AG20443 (cell line): ENCODE measurements around the gene ZNF428.
A peak's percentile ranks its signal among the peaks of the same experiment; 100 is the strongest.
"Not testable (repeated sequence)": the region's sequence is repeated elsewhere in the genome, so short reads cannot be mapped to it uniquely, and the experiment has no call there.

Source experiments
- DNase-seq: peaks from one replicate; pipeline ENCODE4 v3.0.0; 2012; ENCODE audit warnings: low spot score, mixed read lengths

The ZNF428 gene

DNA sequence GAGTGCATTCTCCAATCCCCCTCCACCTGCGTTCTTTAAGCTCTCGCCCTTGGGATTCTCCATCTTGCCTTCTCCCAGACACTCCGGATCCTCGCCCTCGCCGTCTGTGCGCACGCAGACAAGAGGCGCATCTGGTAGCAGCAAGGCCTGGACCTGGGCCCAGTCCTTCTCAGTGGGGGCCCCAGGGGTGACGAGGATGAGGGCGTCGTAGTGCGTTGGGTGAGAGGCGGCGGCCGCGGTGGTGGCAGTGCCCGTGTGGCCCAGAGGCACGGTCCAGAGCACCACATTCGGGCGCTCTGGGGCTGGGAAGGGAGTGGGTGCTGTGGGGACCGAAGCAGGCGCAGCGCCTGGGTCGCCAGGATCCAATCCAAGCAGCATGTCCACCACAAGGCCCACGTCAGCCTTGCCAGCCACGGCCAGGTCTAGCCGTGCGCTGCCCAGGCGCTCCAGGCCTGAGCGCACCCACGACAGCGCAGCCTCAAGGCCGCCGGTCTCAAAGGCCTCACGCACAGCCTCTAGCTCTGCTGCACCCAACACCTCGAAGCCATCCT, 26.6 kb downstream of the ZNF428 start:
- DNase-seq, result no peak

DNA sequence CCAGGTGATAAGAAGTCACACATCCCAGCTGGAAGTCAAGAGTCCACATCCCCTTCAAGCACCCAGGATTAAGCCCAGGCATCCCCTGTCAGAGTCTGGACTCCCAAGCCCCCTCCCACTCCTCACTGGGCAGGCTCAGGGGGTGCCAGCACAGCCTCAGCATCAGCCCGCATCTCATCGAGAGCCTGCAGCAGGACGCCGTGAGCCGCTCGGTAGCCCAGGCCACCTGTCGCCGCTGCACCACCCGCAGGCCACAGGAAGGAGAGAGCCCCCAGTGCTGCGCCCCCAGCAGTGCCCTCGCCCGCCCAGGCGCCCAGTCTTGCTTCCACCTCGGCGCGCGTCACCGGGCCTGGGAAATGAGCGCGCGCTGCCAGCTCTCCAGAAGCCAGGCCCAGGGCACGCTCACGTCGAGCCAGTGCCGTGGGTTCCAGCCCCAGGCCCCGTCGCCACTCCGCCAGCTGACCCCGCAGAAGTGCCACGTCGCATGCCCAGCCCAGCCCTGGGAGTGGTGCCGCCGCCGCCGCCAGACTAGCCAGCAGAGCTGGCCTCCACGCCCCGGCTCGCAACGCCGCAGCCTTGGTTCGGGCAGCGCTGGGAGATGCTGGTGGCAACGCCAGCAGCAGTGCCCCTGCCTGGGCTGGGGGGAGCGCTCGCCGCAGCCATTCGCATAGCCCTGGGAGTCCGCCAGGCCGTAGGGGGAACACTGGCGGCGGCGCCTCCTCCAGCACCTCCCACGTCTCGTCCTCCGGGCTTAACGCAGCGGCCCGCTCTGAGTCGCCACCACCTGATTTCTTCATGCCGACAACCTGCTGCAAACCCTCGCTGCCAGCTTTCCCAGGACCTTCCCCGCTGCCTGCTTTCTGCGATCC, 27.3 kb downstream of the ZNF428 start:
- no peak for DNase-seq

DNA sequence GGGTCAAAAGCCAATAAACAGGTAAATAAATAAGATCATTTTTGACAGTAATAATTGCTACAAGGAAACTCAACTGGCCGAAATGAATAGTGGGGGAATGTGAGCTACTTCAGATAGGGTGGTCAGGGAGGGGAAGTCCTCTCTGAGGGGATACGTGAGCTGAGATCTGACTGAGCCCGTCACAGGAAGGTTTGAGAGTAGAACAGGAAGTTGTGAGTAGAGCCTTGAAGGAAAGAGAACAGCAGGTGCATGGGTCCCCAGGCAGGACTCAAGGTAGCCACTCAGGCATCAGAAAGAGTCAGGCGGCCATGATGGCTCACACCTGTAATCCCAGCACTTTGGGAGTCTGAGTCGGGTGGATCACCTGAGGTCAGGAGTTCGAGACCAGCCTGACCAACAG, 29.8 kb downstream of the ZNF428 start:
- no peak for DNase-seq

DNA sequence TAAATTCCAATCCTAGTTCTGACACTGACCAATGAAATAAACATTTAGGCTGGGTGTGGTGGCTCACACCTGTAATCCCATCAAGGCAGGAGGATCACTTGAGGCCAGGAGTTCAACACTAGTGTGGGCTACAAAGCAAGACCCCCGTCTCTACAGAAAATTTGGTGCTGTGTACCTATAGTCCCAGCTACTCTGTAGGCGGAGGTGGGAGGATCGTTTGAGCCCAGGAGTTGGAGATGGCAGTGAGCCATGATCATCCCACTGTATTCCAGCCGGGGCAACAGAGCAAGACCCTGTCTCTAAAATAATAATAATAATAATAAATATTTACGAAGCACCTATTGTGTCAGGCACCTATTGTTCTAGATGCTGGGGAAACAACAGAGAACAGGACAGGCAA, 30.2 kb downstream of the ZNF428 start:
- no peak for DNase-seq

DNA sequence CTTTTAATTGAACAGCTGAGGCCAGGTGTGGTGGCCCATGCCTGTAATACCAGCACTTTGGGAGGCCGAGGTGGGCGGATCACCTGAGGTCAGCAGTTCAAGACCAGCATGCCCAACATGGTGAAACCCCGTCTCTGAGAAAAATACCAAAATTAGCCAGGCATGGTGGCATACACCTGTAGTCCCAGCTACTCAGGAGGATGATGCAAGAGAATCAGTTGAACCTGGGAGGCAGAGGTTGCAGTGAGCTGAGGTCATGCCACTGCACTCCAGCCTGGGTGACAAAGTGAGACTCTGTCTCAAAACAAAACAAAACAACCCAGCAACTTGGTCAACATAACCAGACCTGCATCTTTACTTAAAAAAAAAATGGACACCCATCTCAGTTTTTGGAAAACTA, 32.4 kb downstream of the ZNF428 start:
- not testable (repeated sequence) for DNase-seq

DNA sequence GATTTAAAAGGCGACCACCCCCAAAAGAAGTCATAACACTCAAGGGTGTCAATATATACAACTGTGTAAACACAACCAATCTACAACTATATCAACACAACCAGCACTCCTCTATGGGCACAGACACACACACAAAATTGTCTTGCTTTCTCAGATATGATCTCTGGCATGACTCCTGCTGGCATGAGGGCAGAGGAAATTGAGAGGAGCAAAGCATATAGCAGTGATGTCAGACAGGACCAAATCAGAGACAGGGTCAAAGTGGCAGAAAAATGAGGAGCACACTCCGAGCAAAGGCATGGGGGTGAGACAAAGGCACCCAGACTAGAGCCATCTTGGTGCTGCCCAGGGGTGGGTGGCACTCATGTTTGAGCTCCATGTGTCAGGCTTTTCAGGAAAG, 33.1 kb downstream of the ZNF428 start:
- DNase-seq, result no peak

DNA sequence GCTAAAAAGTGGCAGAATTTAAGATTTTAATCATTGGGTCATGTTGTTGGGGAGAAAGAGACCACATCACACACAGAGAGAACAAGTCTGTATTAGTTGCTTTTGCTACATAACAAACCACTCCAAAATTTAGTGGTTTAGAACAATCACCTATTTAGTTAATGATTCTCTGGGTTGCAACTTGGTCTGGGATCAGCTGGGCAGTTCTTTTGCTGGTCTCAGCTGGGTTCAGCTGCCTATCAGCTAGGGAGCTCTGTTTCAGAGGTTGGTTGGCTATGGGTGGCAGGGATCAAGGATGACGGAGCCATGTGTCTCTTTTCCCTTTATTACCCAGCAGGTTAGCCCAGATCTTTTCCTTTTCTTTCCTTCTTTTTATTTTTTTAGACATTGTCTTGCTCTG, 34.9 kb downstream of the ZNF428 start:
- no peak for DNase-seq

DNA sequence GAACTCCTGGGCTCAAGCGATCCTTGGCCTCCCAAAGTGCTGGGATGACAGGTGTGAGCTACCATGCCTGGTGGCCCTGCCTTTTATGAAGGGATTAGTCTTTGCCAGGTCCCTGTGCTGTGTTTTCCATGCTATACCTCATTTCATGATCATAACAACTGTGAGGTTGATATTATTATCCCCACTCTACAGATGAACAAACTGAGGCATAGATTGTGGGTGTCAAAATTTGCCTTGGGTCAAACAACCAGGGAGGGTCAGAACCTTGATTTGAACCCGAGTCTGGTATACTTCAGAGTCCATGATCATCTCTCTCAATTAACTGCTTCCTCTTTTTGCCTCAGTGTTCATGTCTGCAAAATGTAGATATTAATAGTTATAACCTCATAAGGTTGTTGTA, 36.9 kb downstream of the ZNF428 start:
- no peak for DNase-seq

DNA sequence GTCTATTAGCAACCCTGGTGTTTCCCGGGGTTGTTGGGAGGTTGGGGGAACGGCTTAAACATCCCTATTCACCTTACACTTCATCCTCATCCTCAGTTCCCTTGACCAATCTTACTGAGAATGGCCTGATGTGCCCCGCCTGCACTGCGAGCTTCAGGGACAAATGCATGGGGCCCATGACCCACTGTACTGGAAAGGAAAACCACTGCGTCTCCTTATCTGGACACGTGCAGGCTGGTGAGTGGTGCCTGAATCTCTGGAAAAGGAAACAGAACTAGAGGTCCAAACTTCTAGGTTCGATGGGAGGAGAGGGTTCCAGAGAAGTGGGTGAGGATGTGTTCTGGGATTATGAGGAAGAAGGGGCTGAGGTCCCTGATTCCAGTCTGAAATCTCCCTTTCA, 38.0 kb downstream of the ZNF428 start:
- no peak for DNase-seq

DNA sequence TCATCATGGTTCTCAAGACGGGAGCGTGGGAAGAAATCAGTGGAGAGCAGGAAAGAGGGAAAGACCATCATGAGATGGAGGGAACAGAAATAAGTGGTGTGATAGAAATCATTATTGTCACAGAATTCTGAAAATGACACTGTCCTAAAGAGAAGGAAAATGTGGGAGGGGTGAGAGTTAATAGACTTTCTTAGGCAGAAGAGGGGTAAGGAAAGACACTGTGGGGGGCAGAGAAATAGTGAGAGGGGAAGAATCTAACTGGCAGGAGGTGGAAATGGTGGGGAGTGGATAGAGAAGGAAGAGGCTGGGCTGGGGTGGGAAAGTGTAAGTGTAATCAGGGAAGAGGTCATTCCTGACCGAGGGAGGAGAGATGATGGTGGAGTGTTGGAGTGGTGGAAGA, 40.6 kb downstream of the ZNF428 start:
- DNase-seq, result no peak

DNA sequence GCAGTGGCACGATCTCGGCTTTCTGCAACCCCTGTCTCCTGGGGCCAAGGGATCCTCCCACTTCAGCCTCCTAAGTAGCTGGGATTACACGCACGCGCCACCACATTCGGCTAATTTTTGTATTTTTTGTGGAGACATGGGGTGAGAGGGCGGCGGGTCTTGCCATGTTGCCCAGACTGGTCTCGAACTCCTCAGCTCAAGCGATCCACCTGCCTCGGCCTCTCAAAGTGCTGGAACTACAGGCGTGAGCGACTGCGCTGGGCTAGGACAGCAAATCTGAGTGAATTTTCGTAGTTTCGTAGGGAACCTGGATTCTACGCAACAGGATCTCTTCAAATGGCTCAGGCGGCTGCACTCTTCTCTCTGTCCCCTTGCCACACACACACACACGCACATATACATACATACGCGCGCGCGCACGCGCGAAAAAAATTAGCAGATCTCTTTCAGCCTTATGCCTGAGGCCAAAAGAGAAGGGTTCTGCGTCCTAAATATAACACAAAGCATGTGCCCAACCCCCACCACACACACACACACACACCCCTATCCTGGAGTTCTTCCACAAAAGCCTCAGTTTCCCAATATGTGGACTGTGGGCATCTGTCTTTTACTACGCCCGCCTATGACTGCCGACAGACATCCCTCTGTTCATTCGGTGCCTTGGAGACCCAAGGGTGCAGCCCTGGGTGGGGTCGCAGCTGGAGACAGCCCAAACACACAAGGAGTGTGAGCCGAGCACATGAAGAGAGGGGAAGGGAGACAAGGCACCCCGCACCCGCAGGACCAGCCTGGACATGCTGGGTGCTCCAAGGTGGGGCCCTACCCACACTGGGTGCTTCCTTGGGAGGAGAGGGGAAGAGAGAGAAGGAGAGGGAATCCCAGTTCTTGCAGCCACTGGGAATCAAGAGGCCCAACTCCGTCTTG, 43.2 kb downstream of the ZNF428 start:
- no peak for DNase-seq

DNA sequence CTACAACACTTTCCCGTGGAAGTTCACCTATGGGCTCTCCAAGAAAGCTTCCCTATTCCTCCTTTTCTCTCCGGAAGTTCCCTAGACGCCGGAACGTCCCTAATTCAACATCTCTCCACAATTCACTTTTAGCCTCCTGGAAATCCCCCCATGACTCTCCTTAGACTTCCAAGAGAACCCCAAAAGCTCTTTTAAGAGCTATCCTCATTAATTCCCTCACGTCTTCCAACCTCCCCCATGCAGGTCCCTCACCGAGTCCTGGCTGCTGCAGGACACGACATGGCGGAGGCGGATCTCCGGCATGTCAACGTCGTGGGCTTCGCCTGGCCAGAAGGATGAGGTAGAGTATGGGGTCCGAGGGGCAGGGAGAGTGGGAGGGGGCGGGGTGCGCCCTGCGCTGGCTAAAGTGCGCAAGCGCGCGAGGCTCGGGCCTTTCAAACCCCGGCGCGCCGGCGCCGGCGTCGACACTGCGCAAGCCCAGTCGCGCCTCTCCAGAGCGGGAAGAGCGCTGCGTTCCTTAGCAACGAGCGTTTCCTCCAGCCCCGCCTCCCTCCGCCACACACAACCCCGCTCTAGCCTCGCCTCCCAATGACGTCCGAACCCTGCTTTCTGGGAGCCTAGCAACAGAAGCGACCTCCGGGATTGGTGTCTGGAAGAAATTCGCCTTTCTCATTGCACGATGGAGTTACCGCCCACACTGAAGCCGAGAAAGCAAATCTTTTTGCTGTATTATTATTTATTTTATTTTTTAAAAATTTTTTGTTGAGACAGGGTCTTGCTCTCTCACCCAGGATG, 44.1 kb downstream of the ZNF428 start, which contains the start of the genes PINLYP and XRCC1:
PINLYP (plus strand) TSS at position 646 of the 795 bp plus-strand sequence. CDS start 1,391 bp downstream, outside the sequence.
XRCC1 (minus strand) TSS at position 372 of the 795 bp plus-strand sequence; CDS start at position 303, 69 bp downstream.
- DNase-seq, result peak; percentile 99

DNA sequence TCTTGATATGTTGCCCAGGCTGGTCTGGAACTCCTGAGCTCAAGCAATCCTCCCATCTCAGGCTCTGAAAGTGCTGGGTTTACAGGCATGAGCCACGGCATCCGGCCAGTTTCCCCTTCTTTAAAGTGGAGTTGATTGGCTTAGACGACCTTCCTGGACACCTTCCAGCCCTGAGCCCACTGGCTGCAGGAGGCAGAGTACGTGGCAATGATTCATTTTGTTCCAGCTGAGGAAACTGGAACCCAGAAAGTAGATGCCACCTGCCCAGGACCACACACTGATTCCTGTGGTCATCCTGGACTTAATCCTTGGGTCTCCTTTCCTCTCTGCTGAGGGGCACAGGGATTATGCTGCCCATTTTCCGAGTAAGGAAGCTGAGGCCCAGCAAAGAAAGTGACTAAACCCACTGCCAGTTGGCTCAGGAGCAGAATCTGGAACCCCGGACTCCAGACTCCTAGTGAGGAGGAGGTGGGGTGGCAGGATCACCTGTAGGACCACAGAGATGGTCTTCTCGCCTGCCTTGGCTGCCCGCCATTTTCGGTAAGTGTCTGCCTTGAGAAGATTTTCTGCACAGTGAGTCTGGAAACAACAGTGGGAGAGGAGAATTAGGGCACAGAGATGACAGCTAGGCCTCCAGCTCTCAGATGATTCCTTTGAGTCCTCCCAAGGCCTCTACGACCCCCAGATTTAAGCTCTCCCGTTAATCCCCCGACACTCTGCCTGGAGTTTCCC, 44.8 kb downstream of the ZNF428 start:
- no peak for DNase-seq

DNA sequence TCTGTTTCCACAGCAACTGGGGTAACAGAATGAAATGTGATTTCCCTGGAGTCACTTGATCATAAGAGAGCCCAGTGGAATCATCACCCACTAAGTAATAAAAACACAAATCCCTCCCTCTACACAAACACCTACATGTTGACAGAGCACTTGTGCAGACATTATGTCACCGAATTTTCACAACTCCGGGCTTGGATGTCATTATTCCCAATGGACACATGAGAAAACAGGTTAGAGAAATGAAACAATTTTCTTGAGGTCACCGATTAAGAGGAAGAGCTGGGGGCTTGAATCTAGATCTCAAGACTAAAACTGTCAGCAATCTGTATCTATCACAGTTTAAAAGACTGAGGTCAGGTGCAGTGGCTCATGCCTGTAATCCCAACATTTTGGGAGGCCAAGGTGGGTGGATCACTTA, 47.2 kb downstream of the ZNF428 start:
- no peak for DNase-seq

DNA sequence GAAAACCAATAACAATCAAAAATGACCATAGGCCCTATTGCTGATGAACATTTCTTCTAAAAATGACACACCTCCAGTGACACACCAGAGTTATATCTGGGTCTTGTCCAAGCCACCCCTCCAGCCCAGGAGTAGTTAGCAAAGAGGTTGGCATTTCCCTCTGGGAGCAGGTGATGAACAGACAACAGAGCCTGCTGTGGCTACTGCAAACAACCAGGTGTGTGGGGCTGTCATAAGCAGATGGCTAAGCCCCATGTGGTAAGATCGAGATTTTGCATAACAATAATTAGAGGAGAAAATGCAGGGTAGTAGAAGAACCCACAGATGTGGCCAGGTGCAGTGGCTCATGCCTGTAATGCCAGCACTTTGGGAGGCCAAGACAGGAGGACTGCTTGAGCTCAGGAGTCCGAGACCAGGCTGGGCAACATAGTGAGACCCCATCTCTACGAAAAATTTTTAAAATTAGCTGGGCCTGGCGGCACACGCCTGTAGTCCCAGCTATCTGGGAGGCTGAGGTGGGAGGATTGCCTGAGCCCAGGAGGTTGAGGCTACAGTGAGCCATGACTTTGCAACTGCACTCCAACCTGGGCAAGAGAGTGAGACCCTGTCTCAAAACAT, 49.1 kb downstream of the ZNF428 start:
- DNase-seq, result no peak

DNA sequence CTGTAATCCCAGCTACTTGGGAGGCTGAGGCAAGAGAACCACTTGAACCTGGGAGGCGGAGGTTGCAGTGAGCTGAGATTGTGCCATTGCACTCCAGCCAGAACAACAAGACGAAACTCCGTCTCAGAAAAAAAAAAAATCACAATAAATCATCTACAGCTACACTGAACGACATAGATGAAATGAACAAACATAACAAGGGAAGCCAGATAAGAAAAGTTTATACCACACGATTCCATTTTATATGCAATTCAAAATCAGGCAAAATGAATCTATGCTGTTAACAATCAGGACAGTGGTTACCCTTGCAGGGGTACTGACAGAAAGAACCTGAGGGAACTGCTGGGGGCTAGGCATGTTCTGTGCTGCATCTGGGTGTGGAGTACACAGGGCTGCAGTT, 49.8 kb downstream of the ZNF428 start:
- DNase-seq, result no peak

DNA sequence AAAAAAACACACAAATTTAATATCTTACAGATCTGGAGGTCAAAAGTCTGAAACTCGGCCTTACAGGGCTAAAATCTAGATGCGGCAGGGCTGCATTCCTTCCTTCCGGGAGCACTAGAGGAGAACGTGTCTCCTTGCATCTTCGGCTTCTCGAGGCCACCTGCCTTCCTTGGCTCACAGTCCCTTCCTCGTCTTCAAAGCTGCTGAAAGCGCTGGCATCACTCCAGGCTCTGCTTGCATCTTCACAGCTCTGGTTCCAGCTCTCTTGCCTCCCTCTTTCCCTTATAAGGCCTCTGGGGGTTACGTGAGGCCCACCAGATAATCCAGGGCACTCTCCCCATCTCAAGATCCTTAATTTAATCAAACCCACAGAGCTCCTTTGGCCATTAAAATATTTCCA, 54.6 kb downstream of the ZNF428 start:
- DNase-seq, result no peak

DNA sequence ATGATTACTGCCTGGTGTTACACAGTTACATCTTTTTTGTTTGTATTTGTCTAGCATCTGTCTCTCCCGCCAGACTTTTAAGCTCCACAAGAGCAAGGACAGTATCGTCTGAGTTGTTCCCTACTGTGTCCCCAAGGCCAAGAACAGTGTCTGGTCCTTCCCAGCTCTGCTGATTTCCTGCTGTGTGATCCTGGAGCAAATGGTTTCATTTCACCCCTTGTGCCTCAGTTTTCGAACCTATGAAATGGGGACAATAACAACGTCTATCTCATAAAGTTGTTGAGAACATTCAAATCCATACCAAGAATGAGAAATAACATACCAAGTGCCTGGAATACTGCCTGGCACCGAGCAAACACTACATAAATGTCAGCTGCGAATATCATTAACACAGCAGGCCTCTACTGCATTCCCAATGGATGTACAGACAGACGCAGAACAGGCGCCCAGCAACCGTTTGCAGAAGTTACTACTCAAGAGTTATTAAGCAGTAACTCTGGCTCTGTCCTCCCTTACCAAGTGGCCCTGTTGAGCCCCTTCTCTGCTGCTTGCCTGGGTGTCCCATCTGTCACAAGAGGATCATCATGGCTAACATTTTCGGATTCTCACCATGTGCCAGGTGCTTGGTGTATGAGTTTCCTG, 55.5 kb downstream of the ZNF428 start:
- no peak for DNase-seq

DNA sequence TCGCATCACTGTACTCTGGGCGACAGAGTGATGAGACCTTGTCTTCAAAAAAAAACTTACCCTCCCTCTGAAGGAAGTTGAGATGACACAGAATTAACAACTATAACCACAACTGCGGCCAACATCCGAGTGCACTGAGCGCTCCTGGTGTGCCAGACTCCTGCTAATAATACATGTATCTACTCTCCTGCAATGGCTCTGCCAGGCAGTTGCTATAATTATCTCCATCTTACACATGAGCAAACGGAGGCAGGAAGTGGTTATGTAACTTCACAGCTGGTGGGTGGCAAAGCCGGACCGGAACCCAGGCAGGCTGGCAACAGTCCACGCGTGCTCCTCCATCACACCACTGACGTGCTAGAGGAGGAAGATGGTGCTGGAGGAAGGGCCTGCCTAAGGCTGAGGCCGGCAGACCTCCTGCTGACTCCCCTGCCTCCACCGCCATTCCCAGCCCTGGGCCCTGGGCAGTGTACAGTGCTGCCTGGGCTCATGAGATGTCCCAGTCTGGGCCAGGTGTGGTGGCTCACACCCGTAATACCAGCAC, 56.7 kb downstream of the ZNF428 start:
- peak; percentile 73 for DNase-seq

DNA sequence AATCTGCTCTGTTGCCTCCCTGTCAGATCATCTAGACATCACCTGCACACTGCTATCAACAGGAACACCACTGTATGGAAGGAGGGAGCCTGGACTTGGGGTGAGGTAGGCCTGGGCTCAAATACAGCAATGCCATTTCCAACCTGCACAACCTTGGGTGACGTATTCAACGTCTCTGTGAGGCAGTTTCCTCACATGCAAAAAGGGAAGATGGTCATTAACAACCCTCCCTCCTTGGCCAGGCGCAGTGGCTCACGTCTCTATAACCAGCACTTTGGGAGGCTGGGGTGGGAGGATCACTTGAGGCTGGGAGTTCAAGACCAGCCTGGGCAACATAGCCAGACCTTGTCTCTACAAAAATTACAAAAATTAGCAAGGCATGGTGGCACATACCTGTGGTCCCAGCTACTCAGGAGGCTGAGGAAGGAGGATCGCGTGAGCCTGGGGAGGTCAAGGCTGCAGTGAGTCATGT, 57.2 kb downstream of the ZNF428 start:
- no peak for DNase-seq
